Stimulated activated CD4-positive, alpha-beta T cell treated with anti-CD3 and anti-CD28 coated beads, Interleukin-15, amount 100 ng/mL, for 1 hour (primary cell): ENCODE data around the gene SELENOM.

Experiments
- DNase-seq, 2 donors: peaks; one replicate each; pipeline ENCODE4 v3.0.0-alpha.2; 2020; ENCODE audit warnings: low read depth in 1 of 2, low spot score in 1 of 2

The SELENOM gene

DNA sequence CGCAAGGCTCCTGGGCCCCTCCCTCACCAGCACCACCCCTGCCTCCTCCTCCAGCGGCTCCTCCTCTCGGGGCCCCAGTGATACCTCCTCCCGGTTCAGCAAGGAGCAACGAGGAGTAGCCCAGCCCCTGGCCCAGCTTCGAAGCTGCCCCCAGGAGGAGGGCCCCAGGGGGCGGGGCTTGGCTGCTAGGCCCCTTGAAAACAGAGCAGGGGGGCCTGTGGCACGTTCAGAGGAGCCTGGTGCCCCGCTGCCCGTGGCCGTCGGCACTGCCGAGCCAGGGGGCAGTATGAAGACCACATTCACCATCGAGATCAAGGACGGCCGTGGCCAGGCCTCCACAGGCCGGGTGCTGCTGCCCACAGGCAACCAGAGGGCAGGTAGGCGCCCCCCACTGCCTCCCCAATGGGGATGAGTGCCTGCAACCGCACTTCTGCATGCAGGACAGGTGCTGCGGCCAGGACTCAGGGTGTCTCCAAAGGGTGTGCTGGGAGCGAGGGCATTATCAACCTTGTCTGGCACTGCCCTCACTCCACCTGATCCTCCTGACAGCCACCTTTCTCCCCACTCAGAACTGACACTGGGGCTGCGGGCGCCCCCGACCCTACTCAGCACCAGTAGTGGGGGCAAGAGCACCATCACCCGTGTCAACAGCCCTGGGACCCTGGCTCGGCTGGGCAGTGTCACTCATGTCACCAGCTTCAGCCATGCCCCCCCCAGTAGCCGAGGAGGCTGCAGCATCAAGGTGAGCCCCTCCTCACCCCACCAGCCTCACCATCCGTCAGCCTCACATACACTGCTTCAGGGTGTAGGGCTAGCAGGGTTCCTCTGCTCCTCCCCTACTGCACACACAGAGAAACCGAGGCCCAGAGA is 16.0 kb downstream of the SELENOM start:
- DNase-seq: no peak

GRCh38 chr22:31090217-31091085 is 16.9 kb downstream of the SELENOM start:
- DNase-seq: no peak

- DNase-seq: no peak
These were observed 17.9 kb downstream of the SELENOM start for GRCh38 chr22:31089160-31090100.

GRCh38 chr22:31088233-31088986 is 19.0 kb downstream of the SELENOM start:
- no peak for DNase-seq

- DNase-seq: no peak
These were observed 19.6 kb downstream of the SELENOM start for GRCh38 chr22:31087744-31088215.

DNA sequence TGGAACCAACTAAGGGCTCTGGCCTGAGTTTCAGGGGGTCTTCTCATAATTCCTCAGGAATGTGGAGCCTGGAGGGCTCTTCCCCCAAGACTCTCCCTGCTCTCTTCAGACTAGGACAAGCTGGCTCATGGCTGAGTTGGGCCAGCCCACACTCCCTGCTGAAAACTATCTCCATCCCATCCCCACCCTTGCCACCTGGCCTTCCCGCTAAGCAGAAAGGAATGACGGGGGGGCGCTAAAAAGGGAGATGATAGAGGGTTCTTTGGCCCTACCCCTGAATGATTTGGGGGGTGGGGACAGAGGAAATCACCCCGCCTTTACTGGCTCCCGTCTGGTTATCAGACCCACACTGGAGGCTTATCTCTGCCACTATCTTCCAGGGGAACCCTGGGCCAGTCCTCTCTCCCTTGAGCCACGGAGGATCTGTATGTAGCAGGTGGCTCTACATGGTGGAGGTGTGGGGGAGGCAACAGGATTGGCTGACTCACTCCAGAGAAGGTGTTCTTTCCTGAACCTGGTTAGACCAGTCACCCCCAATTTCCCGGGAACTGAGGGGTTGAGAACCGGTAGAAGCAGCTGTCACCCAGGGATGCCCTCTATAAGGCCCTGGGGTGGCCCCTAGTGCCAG is 20.6 kb downstream of the SELENOM start:
- no peak for DNase-seq

DNA sequence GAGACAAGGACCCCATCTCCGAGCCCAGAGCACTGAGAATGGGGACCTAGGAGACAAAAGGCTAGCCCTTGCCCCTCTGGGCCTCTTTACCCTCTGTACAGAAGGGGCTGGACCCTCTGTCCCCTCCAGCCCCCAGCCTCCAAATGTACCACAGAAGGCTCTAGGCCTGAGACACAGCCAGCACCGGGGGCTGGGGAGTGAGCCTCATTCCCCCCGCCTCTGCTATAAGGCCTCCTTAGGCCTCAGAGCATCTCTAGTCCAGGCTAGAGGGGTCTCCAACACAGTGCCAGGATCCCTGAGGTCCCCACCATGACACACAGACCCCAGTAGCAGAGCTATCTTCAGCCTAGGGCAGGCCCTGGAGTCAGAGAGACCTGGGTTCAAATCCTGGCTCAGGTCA is 21.4 kb downstream of the SELENOM start:
- no peak for DNase-seq

- DNase-seq: no peak
These were observed 21.9 kb downstream of the SELENOM start for GRCh38 chr22:31085493-31085824.

- DNase-seq: peak; percentile 73 to 85
These were observed 22.4 kb downstream of the SELENOM start for GRCh38 chr22:31084811-31085492.

GRCh38 chr22:31083923-31084810 is 23.2 kb downstream of the SELENOM start:
- no peak for DNase-seq

GRCh38 chr22:31083377-31083768 is 24.0 kb downstream of the SELENOM start:
- no peak for DNase-seq

GRCh38 chr22:31082606-31083376 is 24.6 kb downstream of the SELENOM start:
- peak in 1 of 2 donors; percentile 44 for DNase-seq

GRCh38 chr22:31081963-31082605 is 25.3 kb downstream of the SELENOM start:
- no peak for DNase-seq

- peak; percentile 73 to 84 for DNase-seq
These were observed 26.3 kb downstream of the SELENOM start, which contains the start of gene SMTN for GRCh38 chr22:31080848-31081649. SMTN (plus strand) TSS chr22:31081318; CDS start chr22:31083259, 1,941 bp downstream.

DNA sequence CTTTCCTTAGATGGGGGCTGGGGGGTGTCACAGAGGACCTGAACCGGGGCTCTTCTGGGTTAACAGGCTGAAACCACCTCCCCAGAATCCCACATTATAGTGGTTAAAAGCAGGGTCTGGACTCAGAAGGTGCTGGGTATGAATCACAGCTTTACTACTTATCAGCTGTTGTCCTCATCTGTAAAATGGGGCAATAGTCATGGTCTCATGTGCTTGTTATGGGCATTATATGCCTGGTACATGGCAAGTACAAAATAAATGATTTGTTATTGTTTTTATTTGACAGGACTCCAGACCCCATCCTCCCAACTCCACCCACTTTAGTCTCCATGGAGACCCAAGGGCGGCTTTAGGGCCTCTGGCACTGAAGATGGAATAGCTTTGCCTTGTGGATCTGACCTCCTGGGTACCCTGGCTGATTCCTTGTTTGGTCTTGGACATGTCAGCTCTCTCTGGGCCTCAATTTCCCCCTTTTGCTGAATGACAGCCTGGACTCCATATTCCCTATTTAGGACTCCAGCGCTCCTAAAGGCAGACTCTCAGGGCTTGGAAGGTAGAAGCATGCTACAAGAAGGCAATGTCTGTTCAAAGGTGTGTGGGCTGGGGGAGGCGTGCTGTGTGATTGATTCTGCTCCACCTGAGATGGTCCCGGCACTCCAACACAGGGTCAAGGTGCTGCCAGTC is 27.1 kb downstream of the SELENOM start:
- DNase-seq: no peak
